HG02588 (cell line): Measurements from ENCODE around the gene TEX51.

Source experiments
- ATAC-seq: cut with Tn5 transposase; IDR thresholded peaks from one replicate; pipeline ENCODE4 v1.9.1; 2021; ENCODE audit warnings: mild to moderate bottlenecking, moderate library complexity; ENCODE audit not compliant: unreplicated experiment

Gene TEX51

DNA sequence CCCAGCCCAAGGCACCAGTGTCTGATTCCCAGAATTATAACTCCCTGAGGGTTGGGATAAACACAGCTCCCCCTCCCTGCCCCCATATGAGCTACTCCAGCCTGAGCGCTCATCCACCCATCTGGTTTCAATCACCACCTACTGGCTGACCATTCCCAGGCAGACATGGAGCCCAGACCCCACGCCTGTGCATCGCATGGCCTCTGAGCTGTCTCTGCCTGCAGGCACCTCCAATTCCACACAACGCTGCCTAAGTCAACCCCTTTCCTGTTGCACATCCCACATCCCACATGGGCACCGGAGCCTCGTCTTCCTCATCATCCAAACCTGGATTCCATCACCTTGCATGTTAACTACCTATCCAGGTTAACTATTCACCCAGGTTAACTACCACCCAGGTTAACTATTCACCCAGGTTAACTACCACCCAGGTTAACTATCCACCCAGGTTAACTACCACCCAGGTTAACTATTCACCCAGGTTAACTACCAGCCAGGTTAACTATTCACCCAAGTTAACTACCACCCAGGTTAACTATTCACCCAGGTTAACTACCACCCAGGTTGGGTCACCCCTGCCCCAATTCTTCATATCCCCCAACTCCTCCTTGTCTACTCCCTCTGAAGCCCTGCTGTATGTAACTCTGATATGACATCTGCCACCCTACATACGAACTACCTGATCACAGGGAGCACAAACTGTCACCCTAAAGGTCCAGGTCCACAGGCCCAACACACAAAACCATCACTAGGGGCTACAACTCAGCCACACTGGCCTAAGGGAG lies 47.8 kb downstream of the TEX51 start:
- no peak for ATAC-seq

DNA sequence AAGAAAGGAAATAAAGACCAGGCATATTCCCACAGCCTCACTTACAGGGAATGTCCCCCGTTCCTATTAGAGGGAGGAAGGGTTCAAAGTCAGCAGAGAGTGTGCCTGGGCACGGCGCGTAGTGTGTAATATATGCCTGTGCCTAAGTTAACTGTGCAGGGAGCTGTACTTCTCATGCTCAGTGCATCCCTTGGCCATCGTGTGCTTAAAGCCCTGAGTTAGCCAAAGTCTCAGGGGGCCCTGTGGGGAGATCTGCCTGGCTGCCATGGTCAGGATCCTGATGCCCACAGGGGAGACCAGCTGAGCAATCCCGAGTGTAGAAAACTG lies 48.4 kb downstream of the TEX51 start:
- ATAC-seq: no peak

DNA sequence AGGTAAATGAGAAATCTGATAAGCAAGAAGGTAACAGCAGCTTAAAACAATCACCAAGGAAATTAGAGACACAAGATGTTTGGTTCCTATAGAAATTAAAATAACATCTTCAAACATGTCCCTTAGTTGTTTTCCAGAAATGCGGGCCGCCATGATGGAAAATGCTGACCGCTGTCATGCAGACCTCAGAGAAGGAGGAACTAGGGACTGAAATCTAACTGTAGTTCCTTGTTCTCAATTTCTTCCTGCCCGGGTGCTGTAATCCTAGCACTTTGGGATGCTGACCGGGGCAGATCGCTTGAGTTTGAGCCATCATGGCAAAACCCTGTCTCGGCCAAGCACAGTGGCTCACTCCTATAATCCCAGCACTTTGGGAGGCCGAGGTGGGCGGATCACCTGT lies 51.1 kb downstream of the TEX51 start:
- no peak for ATAC-seq

DNA sequence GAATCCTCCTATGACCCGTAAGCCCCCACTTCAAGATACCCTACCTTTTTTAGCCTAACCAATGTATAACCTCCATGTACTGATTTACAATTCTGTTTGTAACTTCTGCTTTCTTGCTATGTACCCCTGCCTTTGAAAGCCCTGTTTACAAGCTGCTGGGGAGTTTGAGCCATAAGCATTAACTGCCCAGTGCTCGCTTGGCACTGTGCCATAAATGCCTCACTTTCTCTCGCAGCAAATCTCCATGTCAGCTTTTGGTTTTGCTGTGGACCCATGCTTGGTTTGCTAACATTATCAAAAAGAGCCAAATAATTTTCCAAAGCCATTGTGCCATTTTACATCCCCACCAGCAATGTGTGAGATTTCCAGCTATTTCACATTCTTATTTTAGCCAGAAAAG lies 51.8 kb downstream of the TEX51 start:
- ATAC-seq: no peak
